Common myeloid progenitor, CD34-positive (primary cell): ENCODE measurements around the gene EMP1.
A peak's percentile ranks its signal among the peaks of the same experiment; 100 is the strongest.

ENCODE experiments used
- CTCF ChIA-PET: fragments of 350-600 bp; sonication (Branson Sonifier 250); formaldehyde crosslinking; loops from one replicate; lab custom pipeline; 2021; ENCODE audit warnings: antibody characterized with exemption; lab: Charles Lee
- POLR2A ChIA-PET: fragments of 350-600 bp; sonication (Branson Sonifier 250); formaldehyde crosslinking; loops from one replicate; lab custom pipeline; 2021; ENCODE audit warnings: antibody characterized with exemption; lab: Charles Lee
- DNase-seq, 3 donors: peaks; one replicate each; pipeline versions ENCODE4 v3.0.0 to v3.0.0-alpha.2; 2013
- H3K27ac ChIP-seq, 2 experiments: 1 replicate in 1 of 2; 2 replicates in 1 of 2; pipeline ENCODE4 v1.7.0; 2013; ENCODE audit warnings: inconsistent platforms in 2 of 2, low read length in 2 of 2, mild to moderate bottlenecking in 2 of 2, low read depth in 1 of 2, moderate library complexity in 1 of 2; ENCODE audit not compliant: severe bottlenecking in 2 of 2, insufficient read depth in 1 of 2, poor library complexity in 1 of 2
- H3K27me3 ChIP-seq, 5 experiments: replicated peaks in 2 of 5; 1 replicate in 3 of 5; 2 replicates in 2 of 5; pipeline versions ENCODE4 v1.6.1 to v1.7.0; 2013; ENCODE audit warnings: low read length in 4 of 5, mild to moderate bottlenecking in 2 of 5, moderate library complexity in 2 of 5, inconsistent platforms in 1 of 5; ENCODE audit not compliant: insufficient read depth in 5 of 5, control insufficient read depth in 4 of 5
- H3K36me3 ChIP-seq, 4 experiments: 1 replicate in 2 of 4; 2 replicates in 2 of 4; pipeline versions ENCODE4 v1.6.1 to v1.7.0; 2013; ENCODE audit warnings: low read length in 3 of 4, control low read depth in 1 of 4, mild to moderate bottlenecking in 1 of 4; ENCODE audit not compliant: control insufficient read depth in 4 of 4, insufficient read depth in 4 of 4
- H3K4me1 ChIP-seq, 4 experiments: 1 replicate in 3 of 4; 2 replicates in 1 of 4; pipeline versions ENCODE4 v1.6.1 to v1.7.1; 2013; ENCODE audit warnings: low read length in 3 of 4, mild to moderate bottlenecking in 3 of 4, control low read depth in 1 of 4, inconsistent platforms in 1 of 4, moderate library complexity in 1 of 4; ENCODE audit not compliant: control insufficient read depth in 4 of 4, insufficient read depth in 4 of 4; ENCODE audit errors: control extremely low read depth in 1 of 4
- H3K4me3 ChIP-seq, 7 experiments: 1 replicate in 4 of 7; 2 replicates in 3 of 7; pipeline versions ENCODE4 v1.5.1 to v1.7.0; 2013; ENCODE audit warnings: mild to moderate bottlenecking in 7 of 7, low read length in 6 of 7, moderate library complexity in 6 of 7, inconsistent platforms in 2 of 7, low read depth in 2 of 7, control low read depth in 1 of 7; ENCODE audit not compliant: insufficient read depth in 4 of 7, control insufficient read depth in 1 of 7; ENCODE audit errors: extremely low read depth in 1 of 7
- H3K9me3 ChIP-seq, 5 experiments: 1 replicate in 4 of 5; 2 replicates in 1 of 5; pipeline versions ENCODE4 v1.6.1 to v1.7.1; 2013; ENCODE audit warnings: low read length in 4 of 5, mild to moderate bottlenecking in 2 of 5, inconsistent platforms in 1 of 5, low read depth in 1 of 5, moderate library complexity in 1 of 5; ENCODE audit not compliant: control insufficient read depth in 4 of 5, insufficient read depth in 2 of 5; ENCODE audit errors: control extremely low read depth in 1 of 5
- WGBS: methylation state at CpG from one replicate; pipeline ENCODE4 v1.1.5; 2013; ENCODE audit not compliant: insufficient coverage; 5-methylcytosine and 5-hydroxymethylcytosine counted together

EMP1 gene

GRCh38 chr12:13164921-13165616 is 31.5 kb upstream of the EMP1 start:
- H3K27me3 ChIP-seq, result no peaks in the 10 kb centered on the region
- peak overlapping the region in 4 of 7 experiments; percentile 16 to 49 (median 24) for H3K4me3 ChIP-seq
- peak overlapping the region; percentile 64 to 69 for H3K27ac ChIP-seq
- POLR2A ChIA-PET, result interaction anchor here (0.9 kb wide), 1 partner anchor 14 kb away, joined by 5 read pairs; no protein-coding TSS in a partner anchor
- DNase-seq, result peak in 2 of 3 donors; percentile 21 to 42
- H3K4me1 ChIP-seq, result peaks cover 31 to 65% (median 53%) of the 10 kb centered on the region in 4 experiments
- H3K9me3 ChIP-seq, result peaks cover 0 to 4% (median 0%) of the 10 kb centered on the region in 5 experiments
- CTCF ChIA-PET, result interaction anchor here (0.7 to 1.4 kb wide), 6 partner anchors 9 to 66 kb away, joined by 3 to 7 read pairs (median 3); no protein-coding TSS in a partner anchor
- no peaks in the 10 kb centered on the region for H3K36me3 ChIP-seq
- WGBS, result 69% methylated on average over 5 of the region's 5 CpGs

GRCh38 chr12:13165617-13166041 is 30.9 kb upstream of the EMP1 start:
- no peaks in the 10 kb centered on the region for H3K36me3 ChIP-seq
- peak overlapping the region; percentile 64 to 69 for H3K27ac ChIP-seq
- 0% methylated on average over 2 of the region's 3 CpGs for WGBS
- ChIA-PET CTCF (interaction anchor here (0.7 to 1.4 kb wide), 6 partner anchors 9 to 67 kb away, joined by 3 to 7 read pairs (median 3); no protein-coding TSS in a partner anchor), POLR2A (interaction anchor here (0.9 kb wide), 1 partner anchor 13 kb away, joined by 5 read pairs; no protein-coding TSS in a partner anchor)
- H3K4me3 ChIP-seq, result peak overlapping the region in 3 of 7 experiments; percentile 16 to 27 (median 20)
- H3K9me3 ChIP-seq, result peaks cover 0 to 4% (median 0%) of the 10 kb centered on the region in 5 experiments
- H3K27me3 ChIP-seq, result no peaks in the 10 kb centered on the region
- peak; percentile 85 to 98 (median 97) for DNase-seq
- H3K4me1 ChIP-seq, result peaks cover 31 to 70% (median 53%) of the 10 kb centered on the region in 4 experiments

GRCh38 chr12:13167226-13167625 is 29.3 kb upstream of the EMP1 start:
- no peaks in the 10 kb centered on the region for H3K27me3 ChIP-seq
- no peak overlapping the region for H3K4me3 ChIP-seq
- WGBS, result 100% methylated on average over 3 of the region's 3 CpGs
- DNase-seq, result no peak
- peaks cover 31 to 72% (median 60%) of the 10 kb centered on the region in 4 experiments for H3K4me1 ChIP-seq
- H3K27ac ChIP-seq, result no peak overlapping the region
- POLR2A ChIA-PET, result no interaction called here
- no peaks in the 10 kb centered on the region for H3K36me3 ChIP-seq
- peaks cover 0 to 4% (median 0%) of the 10 kb centered on the region in 5 experiments for H3K9me3 ChIP-seq
- CTCF ChIA-PET, result interaction anchor here (1.2 kb wide), 1 partner anchor 12 kb away, joined by 6 read pairs; no protein-coding TSS in a partner anchor

GRCh38 chr12:13167906-13168305 is 28.6 kb upstream of the EMP1 start:
- Histone ChIP-seq H3K9me3 (peaks cover 0 to 4% (median 0%) of the 10 kb centered on the region in 5 experiments), H3K4me3 (no peak overlapping the region), H3K27ac (no peak overlapping the region), H3K36me3 (no peaks in the 10 kb centered on the region), H3K4me1 (peaks cover 31 to 69% (median 64%) of the 10 kb centered on the region in 4 experiments), H3K27me3 (no peaks in the 10 kb centered on the region)
- POLR2A ChIA-PET, result no interaction called here
- WGBS, result 93% methylated on average over 3 of the region's 4 CpGs
- no peak for DNase-seq
- CTCF ChIA-PET, result no interaction called here

GRCh38 chr12:13169272-13169671 is 27.3 kb upstream of the EMP1 start:
- CTCF ChIA-PET, result interaction anchor here (3.3 kb wide), 1 partner anchor 10 kb away, joined by 12 read pairs; no protein-coding TSS in a partner anchor
- no peak for DNase-seq
- Histone ChIP-seq H3K36me3 (no peaks in the 10 kb centered on the region), H3K27ac (no peak overlapping the region), H3K9me3 (peaks cover 0 to 4% (median 0%) of the 10 kb centered on the region in 5 experiments), H3K27me3 (no peaks in the 10 kb centered on the region), H3K4me3 (no peak overlapping the region), H3K4me1 (peaks cover 22 to 73% (median 65%) of the 10 kb centered on the region in 4 experiments)
- POLR2A ChIA-PET, result interaction anchor here (1.0 kb wide), 1 partner anchor 10 kb away, joined by 3 read pairs; no protein-coding TSS in a partner anchor
- 100% methylated on average over 1 of the region's 1 CpG for WGBS

GRCh38 chr12:13170892-13171490 is 25.5 kb upstream of the EMP1 start:
- H3K36me3 ChIP-seq, result no peaks in the 10 kb centered on the region
- CTCF ChIA-PET, result interaction anchor here (0.9 to 3.3 kb wide), 5 partner anchors 8 to 120 kb away, joined by 3 to 12 read pairs (median 3); no protein-coding TSS in a partner anchor
- H3K4me3 ChIP-seq, result no peak overlapping the region
- peaks cover 0 to 4% (median 0%) of the 10 kb centered on the region in 5 experiments for H3K9me3 ChIP-seq
- H3K27ac ChIP-seq, result no peak overlapping the region
- no peaks in the 10 kb centered on the region for H3K27me3 ChIP-seq
- POLR2A ChIA-PET, result no interaction called here
- DNase-seq, result no peak
- H3K4me1 ChIP-seq, result peaks cover 13 to 61% (median 55%) of the 10 kb centered on the region in 4 experiments
- no CpG with 5 or more reads among the region's 4 CpGs for WGBS
